IPS DF 19.7 (cell line): ENCODE data around the gene SPDYE3.
"Not testable (repeated sequence)": the region's sequence is repeated elsewhere in the genome, so short reads cannot be mapped to it uniquely, and the experiment has no call there.

ENCODE experiments used
- DNase-seq: peaks from one replicate; pipeline ENCODE4 v3.0.0-alpha.2; 2013; ENCODE audit warnings: low read depth, low spot score

The SPDYE3 gene

DNA sequence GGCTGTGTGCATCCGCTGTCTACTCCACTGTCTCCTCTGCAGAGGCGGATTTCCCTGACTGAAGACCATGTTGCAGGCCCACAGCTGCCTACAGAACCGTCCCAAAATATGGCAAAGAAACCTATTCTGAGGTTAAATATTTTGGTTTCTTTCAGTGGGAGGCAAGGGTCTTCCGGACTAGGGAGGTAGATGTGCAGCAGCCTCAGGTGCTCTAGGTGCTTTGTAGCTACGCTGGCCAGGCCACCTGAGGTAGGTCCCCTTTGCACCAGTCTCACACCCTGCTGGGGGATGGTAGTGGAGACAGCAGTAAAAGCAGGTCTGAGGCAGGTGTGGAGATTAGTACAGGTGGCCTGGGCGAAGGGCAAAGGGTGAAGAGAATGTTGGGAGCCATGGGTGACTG, 42.3 kb downstream of the SPDYE3 start:
- DNase-seq = no peak

DNA sequence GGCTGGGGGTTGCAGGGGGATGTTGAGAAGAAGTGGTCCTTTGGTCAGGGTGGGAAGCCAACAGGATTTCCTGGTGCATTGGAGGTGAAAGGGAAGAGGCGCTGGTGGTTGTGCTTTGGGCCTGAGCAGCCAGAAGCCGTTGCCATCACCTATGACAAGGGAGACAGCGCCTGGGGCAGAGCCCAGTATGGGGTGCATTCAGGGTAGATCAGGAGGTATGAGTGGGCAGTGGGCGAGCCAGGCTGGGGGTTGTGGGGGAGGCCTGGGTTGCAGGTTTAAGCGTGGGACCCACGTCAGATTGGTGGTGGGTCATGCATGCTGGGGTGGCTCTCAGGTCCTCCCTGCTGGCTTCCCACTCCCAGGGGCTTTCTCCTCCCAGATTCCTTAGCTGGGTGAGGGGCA, 44.2 kb downstream of the SPDYE3 start:
- DNase-seq = no peak

DNA sequence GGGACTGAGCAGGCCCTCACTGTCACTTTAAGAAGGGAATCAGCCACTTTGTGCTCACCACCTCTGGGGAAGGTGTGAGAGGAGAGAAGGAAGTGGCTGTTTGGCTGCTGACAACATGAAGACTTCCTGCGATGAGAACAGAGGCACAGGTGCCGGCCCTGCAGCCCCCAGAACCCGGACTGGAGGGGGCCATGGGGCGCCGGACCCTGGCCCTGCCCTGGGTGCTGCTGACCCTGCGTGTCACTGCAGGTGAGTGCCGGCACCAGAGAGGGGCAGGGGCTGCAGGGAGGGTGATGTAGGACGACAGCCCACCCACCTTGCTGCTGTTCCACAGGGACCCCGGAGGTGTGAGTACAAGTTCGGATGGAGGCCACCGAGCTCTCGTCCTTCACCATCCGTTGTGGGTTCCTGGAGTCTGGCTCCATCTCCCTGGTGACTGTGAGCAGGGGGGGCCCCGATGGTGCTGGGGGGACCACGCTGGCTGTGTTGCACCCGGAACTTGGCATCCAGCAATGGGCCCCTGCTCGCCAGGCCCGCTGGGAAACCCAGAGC, 44.8 kb downstream of the SPDYE3 start:
- DNase-seq = not testable (repeated sequence)

- DNase-seq = no peak
These were observed 45.6 kb downstream of the SPDYE3 start for GRCh38 chr7:100352984-100353684.

DNA sequence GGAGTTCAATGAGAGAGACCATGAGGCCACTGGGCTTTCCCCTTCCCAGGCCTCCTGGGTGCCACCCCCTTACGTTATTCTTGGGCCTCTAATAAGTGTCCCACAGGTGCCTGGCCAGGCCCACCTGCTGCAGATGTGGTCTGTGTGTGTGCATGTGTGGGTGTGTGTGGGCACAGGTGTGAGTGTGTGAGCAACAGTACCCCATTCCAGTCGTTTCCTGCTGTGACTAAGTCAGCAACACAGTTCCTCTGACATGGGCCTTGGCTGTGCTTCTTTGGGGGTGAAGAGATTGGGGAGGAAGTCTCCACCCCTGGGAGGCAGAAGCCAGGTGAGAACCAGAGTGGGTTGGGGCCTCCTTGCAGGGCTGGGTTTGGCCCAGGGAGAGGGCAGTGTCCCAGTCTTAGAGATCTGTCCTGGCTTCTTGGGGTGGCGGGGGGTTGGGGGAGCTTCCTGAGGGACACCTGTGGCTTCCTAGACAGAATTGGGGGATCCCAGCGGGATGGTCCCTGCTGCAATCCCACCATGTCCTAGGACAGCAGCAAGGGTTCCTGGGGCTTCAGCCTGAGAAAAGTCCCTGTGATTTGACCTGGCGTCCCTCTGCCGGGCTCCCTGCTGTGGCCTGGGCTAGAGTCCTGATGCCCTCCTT, 46.3 kb downstream of the SPDYE3 start:
- DNase-seq = no peak

- no peak for DNase-seq
These were observed 49.0 kb downstream of the SPDYE3 start for GRCh38 chr7:100356416-100357068.

- DNase-seq = no peak
These were observed 49.6 kb downstream of the SPDYE3 start for GRCh38 chr7:100357131-100357561.

DNA sequence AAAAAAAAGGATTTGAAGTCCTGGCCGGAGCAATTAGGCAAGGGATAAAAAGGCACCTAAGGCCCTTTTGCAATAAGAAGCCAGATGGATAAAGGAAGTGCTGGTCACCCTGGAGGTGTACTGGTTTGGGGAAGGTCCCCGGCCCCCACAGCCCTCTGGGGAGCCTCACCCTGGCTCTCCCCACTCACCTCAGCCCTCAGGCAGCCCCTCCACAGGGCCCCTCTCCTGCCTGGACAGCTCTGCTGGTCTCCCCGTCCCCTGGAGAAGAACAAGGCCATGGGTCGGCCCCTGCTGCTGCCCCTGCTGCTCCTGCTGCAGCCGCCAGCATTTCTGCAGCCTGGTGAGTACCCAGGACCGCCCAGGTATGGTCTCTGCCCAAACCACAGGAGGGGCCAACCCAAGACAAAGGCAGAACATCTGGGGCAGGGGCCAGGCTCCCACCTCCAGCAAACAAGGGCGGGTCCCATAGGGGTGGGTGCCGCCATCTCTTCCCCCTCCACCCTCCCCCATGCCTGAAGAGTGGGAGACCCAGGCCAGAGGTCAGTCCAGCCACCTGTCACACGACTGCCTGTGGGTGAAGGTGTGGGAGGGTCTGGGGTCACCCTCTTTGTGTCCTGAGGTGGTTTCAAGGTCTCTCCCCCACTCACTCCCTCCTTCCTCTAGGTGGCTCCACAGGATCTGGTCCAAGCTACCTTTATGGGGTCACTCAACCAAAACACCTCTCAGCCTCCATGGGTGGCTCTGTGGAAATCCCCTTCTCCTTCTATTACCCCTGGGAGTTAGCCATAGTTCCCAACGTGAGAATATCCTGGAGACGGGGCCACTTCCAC, 50.7 kb downstream of the SPDYE3 start, which contains the start of gene PILRB:
Gene PILRB, plus strand, starts transcription at position 91 of the 830 bp plus-strand sequence. Its CDS starts 186 bp downstream, at position 277.
- DNase-seq = no peak

DNA sequence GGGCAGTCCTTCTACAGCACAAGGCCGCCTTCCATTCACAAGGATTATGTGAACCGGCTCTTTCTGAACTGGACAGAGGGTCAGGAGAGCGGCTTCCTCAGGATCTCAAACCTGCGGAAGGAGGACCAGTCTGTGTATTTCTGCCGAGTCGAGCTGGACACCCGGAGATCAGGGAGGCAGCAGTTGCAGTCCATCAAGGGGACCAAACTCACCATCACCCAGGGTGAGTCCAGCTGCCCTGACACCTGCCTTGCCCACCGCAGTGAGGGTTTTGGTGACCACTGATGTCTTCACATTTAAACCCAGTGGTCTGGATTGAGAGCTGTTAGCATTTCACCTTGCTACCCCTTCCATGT, 51.3 kb downstream of the SPDYE3 start:
- no peak for DNase-seq

DNA sequence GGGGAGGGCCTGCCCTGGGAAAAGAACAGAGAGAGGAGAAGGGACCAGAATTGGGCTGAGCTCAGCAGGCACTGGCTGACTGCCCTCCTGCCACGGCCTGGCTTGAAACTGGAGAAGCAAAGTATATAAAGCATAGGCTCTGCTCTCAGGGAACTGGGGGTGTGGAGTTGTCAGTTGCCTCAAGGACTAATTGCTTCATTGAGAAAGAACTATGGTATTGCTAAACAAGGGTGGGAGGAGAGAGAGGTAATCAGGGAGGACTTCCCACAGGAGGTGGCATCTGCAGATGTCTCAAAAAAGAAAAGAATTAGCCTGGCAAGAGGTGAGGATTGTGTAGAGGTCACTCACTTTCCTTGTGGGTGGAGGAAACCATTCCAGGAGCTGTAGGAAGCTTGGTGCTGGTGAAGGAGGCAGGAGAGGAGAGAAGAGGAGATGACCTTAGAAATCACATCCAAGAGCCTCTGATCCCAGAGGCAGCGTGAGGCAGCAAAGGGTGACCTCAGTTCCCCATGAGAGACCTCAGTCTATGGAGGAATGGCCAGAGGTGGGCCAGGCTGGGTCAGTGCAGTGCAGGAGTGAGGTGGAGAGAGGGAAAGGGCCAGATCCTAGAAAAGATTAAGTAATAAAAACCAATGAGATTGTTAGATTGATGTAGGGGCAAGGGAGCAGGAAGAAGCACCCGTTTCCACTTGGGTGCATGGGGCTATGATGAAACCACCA, 52.8 kb downstream of the SPDYE3 start:
- no peak for DNase-seq

DNA sequence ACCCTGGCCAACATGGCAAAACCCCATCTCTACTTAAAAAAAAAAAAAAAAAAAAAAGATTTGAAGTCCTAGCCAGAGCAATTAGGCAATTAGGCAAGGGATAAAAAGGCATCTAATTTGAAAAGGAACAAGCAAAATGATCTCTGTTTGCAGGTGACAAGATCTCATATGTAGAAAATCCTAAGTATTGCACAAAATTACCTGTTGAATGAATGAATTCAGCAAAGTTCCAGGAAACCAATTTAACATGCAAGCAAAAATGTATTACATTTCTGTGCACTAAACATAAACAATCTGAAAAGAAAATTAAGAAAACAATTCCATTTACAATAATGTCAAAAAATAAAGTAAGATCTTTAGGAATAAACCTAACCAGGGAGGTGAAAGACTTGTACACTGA, 55.6 kb downstream of the SPDYE3 start:
- no peak for DNase-seq

DNA sequence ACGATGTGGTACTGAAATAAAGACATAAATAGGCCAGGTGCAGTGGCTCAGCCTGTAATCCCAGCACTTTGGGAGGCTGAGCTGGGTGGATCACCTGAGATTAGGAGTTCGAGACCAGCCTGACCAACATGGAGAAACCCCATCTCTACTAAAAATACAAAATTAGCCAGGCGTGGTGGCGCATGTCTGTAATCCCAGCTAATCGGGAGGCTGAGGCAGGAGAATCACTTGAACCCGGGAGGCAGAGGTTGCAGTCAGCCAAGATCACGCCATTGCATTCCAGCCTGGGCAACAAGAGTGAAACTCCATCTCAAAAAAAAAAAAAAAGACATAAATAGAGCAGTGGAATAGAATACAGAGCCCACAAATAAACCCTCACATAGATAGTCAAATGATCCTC, 56.3 kb downstream of the SPDYE3 start:
- not testable (repeated sequence) for DNase-seq

GRCh38 chr7:100364480-100364879, 57.0 kb downstream of the SPDYE3 start:
- no peak for DNase-seq

- DNase-seq = not testable (repeated sequence)
These were observed 58.5 kb downstream of the SPDYE3 start for GRCh38 chr7:100365998-100366367.

DNA sequence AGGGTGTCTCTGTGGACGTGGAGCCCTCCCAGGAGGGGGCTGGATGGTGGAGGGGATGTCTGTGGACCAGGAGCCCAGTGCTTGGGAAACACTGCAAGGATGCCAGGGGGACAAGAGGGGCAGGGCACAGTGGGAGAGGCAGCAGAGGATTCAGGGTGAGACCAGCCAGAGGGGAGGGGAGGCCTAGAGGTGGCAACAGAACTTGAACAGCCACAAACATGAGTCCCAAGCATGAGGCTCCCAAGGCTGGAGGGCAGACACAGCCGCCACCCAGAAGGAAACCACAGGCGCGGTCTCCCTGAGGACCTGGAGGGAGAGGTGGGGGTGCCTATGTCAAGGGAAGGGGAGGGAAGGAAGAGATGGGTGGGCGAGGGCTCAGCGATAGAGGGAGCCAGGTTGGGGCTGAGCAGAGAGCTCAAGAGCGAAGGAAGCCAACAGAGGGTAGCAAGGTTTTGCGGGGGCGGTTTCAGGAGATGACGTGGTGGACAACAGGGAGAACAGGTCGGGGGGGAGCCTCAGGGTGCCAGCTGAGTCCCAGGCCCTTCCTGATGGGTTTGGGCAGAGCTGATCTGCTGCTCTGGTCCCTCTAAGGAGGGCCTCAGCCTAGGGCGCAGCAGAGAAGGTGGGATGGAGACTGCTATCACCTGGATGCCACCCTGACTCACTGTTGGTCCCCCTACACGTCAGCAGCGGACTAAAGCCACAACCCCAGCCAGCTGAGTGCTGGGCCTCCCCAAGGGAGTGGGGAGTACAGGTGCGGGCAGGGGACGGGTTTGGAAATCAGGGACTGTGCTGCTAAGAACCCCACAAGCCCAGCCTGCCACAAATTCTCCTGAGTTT, 59.1 kb downstream of the SPDYE3 start:
- DNase-seq = no peak

- no peak for DNase-seq
These were observed 59.7 kb downstream of the SPDYE3 start for GRCh38 chr7:100367251-100367620.

GRCh38 chr7:100367676-100368613, 60.4 kb downstream of the SPDYE3 start:
- no peak for DNase-seq

DNA sequence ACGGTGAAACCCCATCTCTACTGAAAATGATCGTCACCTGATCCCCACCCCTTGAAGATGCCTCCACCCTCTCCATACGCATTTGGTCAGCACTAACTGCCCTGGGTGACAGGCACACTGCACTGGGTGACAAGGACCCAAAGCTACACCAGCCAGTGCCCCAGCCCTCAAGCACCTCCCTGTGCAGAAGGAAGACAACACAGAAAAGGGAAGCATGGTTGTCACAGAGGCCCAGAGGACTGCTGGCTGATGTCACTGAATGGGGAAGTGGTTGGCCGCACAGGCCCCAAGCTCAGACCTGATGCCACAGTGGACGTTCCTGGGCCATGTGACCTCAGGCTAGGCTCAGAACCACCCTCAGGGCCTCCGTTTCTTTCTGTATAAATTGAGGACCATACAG, 61.6 kb downstream of the SPDYE3 start:
- DNase-seq = no peak

- peak; percentile 52 for DNase-seq
These were observed 62.8 kb downstream of the SPDYE3 start for GRCh38 chr7:100370303-100370702.
